NCI-H2107 (cell line): ENCODE data around the gene TGFBR2.

Source experiments
- DNase-seq: peaks from one replicate; lab custom pipeline; 2025; lab: John Stamatoyannopoulos, UW

Gene TGFBR2

GRCh38 chr3:30637310-30638219, 31.2 kb downstream of the TGFBR2 start:
- no peak for DNase-seq

GRCh38 chr3:30638685-30639412, 32.4 kb downstream of the TGFBR2 start:
- DNase-seq: no peak

- no peak for DNase-seq
Measured at GRCh38 chr3:30639937-30640336, 33.5 kb downstream of the TGFBR2 start.

GRCh38 chr3:30640851-30641250, 34.5 kb downstream of the TGFBR2 start:
- DNase-seq: no peak

- no peak for DNase-seq
Measured at GRCh38 chr3:30641416-30642251, 35.2 kb downstream of the TGFBR2 start.

- no peak for DNase-seq
Measured at GRCh38 chr3:30642849-30643361, 36.5 kb downstream of the TGFBR2 start.

- no peak for DNase-seq
Measured at GRCh38 chr3:30643763-30644462, 37.5 kb downstream of the TGFBR2 start.

GRCh38 chr3:30644615-30645014, 38.2 kb downstream of the TGFBR2 start:
- no peak for DNase-seq

GRCh38 chr3:30645077-30645476, 38.7 kb downstream of the TGFBR2 start:
- no peak for DNase-seq

- DNase-seq: no peak
Measured at GRCh38 chr3:30646181-30646876, 39.9 kb downstream of the TGFBR2 start.

GRCh38 chr3:30646961-30647752, 40.8 kb downstream of the TGFBR2 start:
- no peak for DNase-seq

GRCh38 chr3:30648670-30649357, 42.4 kb downstream of the TGFBR2 start:
- DNase-seq: no peak

- DNase-seq: no peak
Measured at GRCh38 chr3:30649572-30650318, 43.3 kb downstream of the TGFBR2 start.

- no peak for DNase-seq
Measured at GRCh38 chr3:30650348-30650995, 44.1 kb downstream of the TGFBR2 start.

GRCh38 chr3:30654269-30654668, 47.9 kb downstream of the TGFBR2 start:
- DNase-seq: no peak

GRCh38 chr3:30655187-30655812, 48.9 kb downstream of the TGFBR2 start:
- no peak for DNase-seq

GRCh38 chr3:30656624-30657141, 50.3 kb downstream of the TGFBR2 start:
- no peak for DNase-seq
